GM12865 (cell line): ENCODE measurements around the gene PRRC2B.

Source experiments
- DNase-seq: peaks from one replicate; pipeline ENCODE4 v3.0.0; 2010; ENCODE audit warnings: low read depth
- H3K4me3 ChIP-seq: 2 replicates; pipeline ENCODE4 v1.5.1; 2011; ENCODE audit warnings: mild to moderate bottlenecking, low read depth, low read length, control low read depth
- TF ChIP-seq, protein P1 (sequence below): IDR thresholded peaks from 2 replicates; pipeline ENCODE4 v1.5.1; 2011; ENCODE audit warnings: low read length, control low read depth, low read depth, inconsistent platforms; ENCODE audit not compliant: insufficient read depth; ENCODE audit errors: missing control alignments

PRRC2B gene

DNA sequence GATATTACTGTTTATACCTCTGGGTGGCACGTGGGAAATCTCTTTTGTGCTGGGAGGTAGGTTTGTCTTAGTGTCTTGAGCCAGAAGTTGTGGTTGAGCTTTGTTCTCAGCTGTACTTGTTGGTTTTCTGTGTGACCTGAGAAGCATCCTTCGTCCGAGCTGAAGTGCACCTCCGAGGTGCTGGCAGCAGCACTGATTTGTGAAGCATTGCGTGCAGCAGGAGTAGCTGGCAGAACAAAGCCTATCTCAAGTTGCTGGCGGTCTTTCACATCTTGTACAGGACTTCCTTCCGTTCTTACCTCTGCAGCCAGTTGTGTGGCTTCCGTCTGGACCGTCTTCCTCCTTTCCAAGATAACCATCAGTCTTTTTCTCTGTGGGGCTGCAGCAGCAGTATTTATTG, 4.3 kb downstream of the PRRC2B start:
- TF ChIP-seq, protein P1, sequence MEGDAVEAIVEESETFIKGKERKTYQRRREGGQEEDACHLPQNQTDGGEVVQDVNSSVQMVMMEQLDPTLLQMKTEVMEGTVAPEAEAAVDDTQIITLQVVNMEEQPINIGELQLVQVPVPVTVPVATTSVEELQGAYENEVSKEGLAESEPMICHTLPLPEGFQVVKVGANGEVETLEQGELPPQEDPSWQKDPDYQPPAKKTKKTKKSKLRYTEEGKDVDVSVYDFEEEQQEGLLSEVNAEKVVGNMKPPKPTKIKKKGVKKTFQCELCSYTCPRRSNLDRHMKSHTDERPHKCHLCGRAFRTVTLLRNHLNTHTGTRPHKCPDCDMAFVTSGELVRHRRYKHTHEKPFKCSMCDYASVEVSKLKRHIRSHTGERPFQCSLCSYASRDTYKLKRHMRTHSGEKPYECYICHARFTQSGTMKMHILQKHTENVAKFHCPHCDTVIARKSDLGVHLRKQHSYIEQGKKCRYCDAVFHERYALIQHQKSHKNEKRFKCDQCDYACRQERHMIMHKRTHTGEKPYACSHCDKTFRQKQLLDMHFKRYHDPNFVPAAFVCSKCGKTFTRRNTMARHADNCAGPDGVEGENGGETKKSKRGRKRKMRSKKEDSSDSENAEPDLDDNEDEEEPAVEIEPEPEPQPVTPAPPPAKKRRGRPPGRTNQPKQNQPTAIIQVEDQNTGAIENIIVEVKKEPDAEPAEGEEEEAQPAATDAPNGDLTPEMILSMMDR, result no peak
- H3K4me3 ChIP-seq, result peak overlapping the region; percentile 41
- DNase-seq, result peak; percentile 92

- no peak overlapping the region for H3K4me3 ChIP-seq
- TF ChIP-seq, protein P1, result no peak
- DNase-seq, result no peak
These were observed 6.1 kb downstream of the PRRC2B start for GRCh38 chr9:131399972-131400371.

GRCh38 chr9:131400627-131401026, 6.7 kb downstream of the PRRC2B start:
- no peak for DNase-seq
- TF ChIP-seq, protein P1, result no peak
- H3K4me3 ChIP-seq, result no peak overlapping the region

- no peak overlapping the region for H3K4me3 ChIP-seq
- DNase-seq, result no peak
- TF ChIP-seq, protein P1, result no peak
These were observed 8.2 kb downstream of the PRRC2B start for GRCh38 chr9:131402073-131402472.

DNA sequence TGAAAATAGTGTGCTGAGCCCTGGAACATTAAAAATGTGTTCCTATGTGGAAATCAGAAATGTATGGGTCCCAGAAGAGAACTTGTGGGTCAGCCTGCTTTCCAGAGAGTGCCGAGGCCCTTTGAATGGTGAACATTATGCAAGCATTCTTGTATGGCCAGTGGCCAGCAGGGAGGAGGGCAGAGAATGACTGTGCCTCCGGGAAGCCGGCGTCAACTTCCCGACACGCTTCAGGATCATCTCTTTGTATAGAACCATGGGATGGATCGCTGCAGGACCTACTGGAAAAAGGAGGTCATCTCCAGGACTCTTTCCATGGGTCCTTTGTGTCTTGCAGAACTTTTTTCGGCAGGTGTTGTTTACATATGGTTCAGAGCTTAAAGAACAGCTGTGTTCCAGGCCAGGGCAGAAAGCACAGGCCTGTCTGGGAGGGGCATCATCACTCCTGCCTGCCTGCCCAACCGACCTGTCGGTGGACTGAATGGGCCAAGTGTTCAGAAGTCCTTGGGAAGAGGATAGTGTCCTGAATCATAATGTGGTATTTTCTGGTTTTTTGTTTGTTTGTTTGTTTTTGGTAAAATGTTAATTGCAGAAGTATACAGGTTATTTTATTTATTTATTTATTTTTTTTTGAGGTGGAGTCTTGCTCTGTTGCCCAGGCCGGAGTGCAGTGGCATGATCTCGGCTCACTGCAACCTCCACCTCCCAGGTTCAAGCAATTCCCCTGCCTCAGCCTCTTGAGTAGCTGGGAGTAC, 9.0 kb downstream of the PRRC2B start:
- H3K4me3 ChIP-seq, result no peak overlapping the region
- DNase-seq, result no peak
- TF ChIP-seq, protein P1, result no peak

- TF ChIP-seq, protein P1, result no peak
- no peak overlapping the region for H3K4me3 ChIP-seq
- DNase-seq, result no peak
These were observed 9.5 kb downstream of the PRRC2B start for GRCh38 chr9:131403493-131403773.

GRCh38 chr9:131404581-131404980, 10.7 kb downstream of the PRRC2B start:
- TF ChIP-seq, protein P1, result no peak
- no peak for DNase-seq
- no peak overlapping the region for H3K4me3 ChIP-seq
